Small intestine (tissue), 7 donors: ENCODE results near the gene SBK3. TPM values are rescaled to one million over a fixed set of nuclear protein-coding genes. Genes with fewer than 3 reads are reported as not detected.
"Not testable (repeated sequence)": the region's sequence is repeated elsewhere in the genome, so short reads cannot be mapped to it uniquely, and the experiment has no call there.

Experiments used
- DNase-seq, 2 donors: peaks; one replicate each; pipeline versions ENCODE4 v3.0.0 to v3.0.0-alpha.2; 2013
- FAIRE-seq: peaks from 2 replicates; lab custom pipeline; 2012; peaks lifted over from hg19 to GRCh38; lab: Jason Lieb, UNC
- H3K27ac ChIP-seq, 3 donors: one replicate each; pipeline ENCODE4 v1.5.1; 2013; ENCODE audit warnings: low read length in 2 of 3, mild to moderate bottlenecking in 2 of 3, control low read depth in 1 of 3, inconsistent platforms in 1 of 3, low read depth in 1 of 3, moderate library complexity in 1 of 3
- H3K27me3 ChIP-seq, 3 donors: one replicate each; pipeline ENCODE4 v1.6.1; 2013; ENCODE audit warnings: low read length in 3 of 3, inconsistent platforms in 1 of 3; ENCODE audit not compliant: control insufficient read depth in 3 of 3, insufficient read depth in 3 of 3
- H3K36me3 ChIP-seq, 3 donors: one replicate each; pipeline ENCODE4 v1.6.1; 2013; ENCODE audit warnings: low read length in 3 of 3, inconsistent platforms in 1 of 3, low read depth in 1 of 3, mild to moderate bottlenecking in 1 of 3, moderate library complexity in 1 of 3; ENCODE audit not compliant: control insufficient read depth in 3 of 3, insufficient read depth in 2 of 3
- H3K4me1 ChIP-seq, 3 donors: one replicate each; pipeline ENCODE4 v1.6.1; 2013; ENCODE audit warnings: low read length in 2 of 3, inconsistent platforms in 1 of 3, low read depth in 1 of 3, mild to moderate bottlenecking in 1 of 3, moderate library complexity in 1 of 3; ENCODE audit not compliant: control insufficient read depth in 3 of 3, insufficient read depth in 2 of 3
- H3K4me3 ChIP-seq, 3 donors: one replicate each; pipeline ENCODE4 v1.5.1; 2013; ENCODE audit warnings: low read length in 3 of 3, control low read depth in 1 of 3, inconsistent platforms in 1 of 3, low read depth in 1 of 3, mild to moderate bottlenecking in 1 of 3, moderate library complexity in 1 of 3
- H3K9me3 ChIP-seq, 2 donors: one replicate each; pipeline ENCODE4 v1.6.1; 2013; ENCODE audit warnings: low read depth in 1 of 2, low read length in 1 of 2; ENCODE audit not compliant: control insufficient read depth in 2 of 2, insufficient read depth in 1 of 2
- WGBS, 3 donors: extraction: QIAGEN DNeasy Blood & Tissue Kit; methylation state at CpG; one replicate each; pipeline ENCODE4 v1.1.7; 2013; 5-methylcytosine and 5-hydroxymethylcytosine counted together
- polyA plus RNA-seq, 4 donors: library from polyadenylated mRNA; stranded (reverse) in 3 of 4; unstranded in 1 of 4; fragments of 200-250 nt in 3 of 4; fragments of 120-200 nt in 1 of 4; gene quantifications; one replicate each; pipeline versions ENCODE4 v1.2.1 to v1.2.3, GENCODE V29; 2013
- donor health status: healthy with polysubstance abuse.
- donor health status: control.
- donor health status: control.
- donor health status: Bipolar disorder and iron deficiency.
- donor health status: healthy.

The SBK3 gene
- polyA plus RNA-seq, 4 donors: 0.18 to 0.39 TPM; not detected in 2

DNA sequence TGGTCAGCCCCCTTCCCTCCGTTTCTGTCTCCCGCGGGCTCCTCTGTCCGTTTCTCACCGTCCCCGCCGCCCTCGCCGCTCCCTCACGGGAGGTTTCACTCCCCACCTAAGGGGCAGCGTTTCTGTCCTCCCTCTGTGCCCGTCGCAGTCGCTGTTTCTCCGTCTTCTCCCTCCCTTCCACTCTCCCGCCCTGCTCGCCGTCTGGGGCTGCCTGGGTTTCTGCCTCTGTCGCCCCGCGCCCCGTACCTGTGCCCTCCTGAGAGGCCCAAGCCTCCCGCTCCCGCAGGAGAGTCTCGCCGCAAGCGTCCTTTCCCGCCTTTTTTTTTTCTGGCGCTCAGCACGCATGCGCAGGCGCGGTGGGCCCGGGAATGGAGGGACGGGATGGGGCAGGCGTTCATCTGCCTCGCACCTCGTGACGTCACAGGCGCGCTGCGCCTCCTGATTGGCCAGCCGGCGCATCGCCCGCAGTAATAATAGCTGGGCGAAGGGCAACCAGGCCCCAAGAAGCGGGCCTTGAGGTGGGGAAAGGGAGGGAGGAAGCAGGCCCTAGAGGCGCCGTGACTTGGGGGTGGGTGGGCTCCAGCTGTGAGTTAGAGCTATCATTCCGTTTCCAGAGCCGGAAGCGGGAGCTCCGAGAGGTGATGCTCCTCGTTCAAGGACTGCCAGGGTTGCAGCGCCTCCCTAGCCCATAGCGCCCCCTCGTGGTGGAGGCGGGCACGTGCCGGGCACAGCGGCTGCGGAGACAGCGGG lies 41.7 kb downstream of the SBK3 start:
- FAIRE-seq: no peak
- Histone ChIP-seq H3K27me3 (peaks cover 0 to 10% (median 0%) of the 10 kb centered on the region in 3 donors), H3K27ac (peak overlapping the region in 2 of 3 donors; percentile 50 to 84), H3K4me3 (peak overlapping the region in 2 of 3 donors; percentile 33 to 39), H3K9me3 (peaks cover 0 to 8% of the 10 kb centered on the region in 2 donors), H3K36me3 (no peaks in the 10 kb centered on the region), H3K4me1 (no peaks in the 10 kb centered on the region)
- DNase-seq: peak; percentile 88 to 96
- 12 to 19% (median 17%) methylated on average over 62 to 64 of the region's 64 CpGs for WGBS, 3 donors

DNA sequence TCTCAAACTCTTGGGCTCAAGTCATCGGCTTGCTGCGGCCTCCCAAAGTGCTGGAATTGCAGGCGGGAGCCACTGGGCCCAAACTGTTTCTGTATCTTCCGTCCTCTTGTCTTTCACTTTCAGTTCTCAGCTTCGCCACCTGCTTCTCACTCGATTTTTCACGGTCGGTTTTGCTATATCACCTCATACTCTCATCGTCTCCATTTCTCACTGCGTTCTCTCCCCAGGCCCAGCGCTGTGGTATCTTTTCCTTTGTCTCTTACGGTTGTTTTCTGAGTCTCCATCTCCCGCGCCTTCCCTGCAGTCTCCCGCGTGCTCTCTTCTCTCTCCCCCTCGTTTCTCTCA lies 42.2 kb downstream of the SBK3 start:
- FAIRE-seq (no peak), DNase-seq (no peak)
- Histone ChIP-seq H3K27me3 (peaks cover 0 to 8% (median 0%) of the 10 kb centered on the region in 3 donors), H3K4me1 (no peaks in the 10 kb centered on the region), H3K27ac (no peak overlapping the region), H3K9me3 (peaks cover 0 to 8% of the 10 kb centered on the region in 2 donors), H3K4me3 (no peak overlapping the region), H3K36me3 (no peaks in the 10 kb centered on the region)
- 78 to 84% (median 80%) methylated on average over 17 of the region's 17 CpGs for WGBS, 3 donors

- DNase-seq (no peak), FAIRE-seq (no peak)
Observed at GRCh38 chr19:55502197-55502952, 43.0 kb downstream of the SBK3 start.

DNA sequence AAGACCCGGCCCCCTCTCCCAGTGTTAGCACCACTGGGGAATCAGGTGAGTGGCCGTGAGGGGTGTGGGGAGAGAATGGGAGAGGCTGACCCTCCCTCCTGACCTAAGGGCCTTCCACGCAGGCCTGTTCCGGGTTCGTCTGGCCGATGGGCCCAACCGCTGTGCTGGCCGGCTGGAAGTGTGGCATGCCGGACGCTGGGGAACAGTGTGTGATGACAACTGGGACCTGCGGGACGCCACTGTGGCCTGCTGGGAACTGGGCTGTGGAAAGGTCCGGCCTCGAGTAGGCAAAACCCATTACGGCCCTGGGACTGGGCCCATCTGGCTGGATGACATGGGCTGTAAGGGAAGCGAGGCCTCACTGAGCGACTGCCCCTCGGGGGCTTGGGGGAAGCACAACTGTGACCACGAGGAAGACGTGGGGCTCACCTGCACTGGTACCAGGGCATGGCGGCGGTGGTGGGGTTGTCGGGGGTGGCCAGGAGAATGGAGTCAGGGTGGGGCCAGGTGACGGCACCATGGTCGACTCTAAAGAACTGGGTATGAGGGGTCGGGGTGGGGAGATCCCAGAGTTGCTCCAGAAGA lies 44.9 kb downstream of the SBK3 start:
- WGBS, 3 donors: 92 to 94% (median 93%) methylated on average over 21 to 26 of the region's 26 CpGs
- FAIRE-seq (no peak), DNase-seq (no peak)
- H3K9me3 ChIP-seq: peaks cover 0 to 8% of the 10 kb centered on the region in 2 donors
- no peak overlapping the region for H3K4me3 ChIP-seq
- H3K27ac ChIP-seq: no peak overlapping the region
- H3K4me1 ChIP-seq: no peaks in the 10 kb centered on the region
- no peaks in the 10 kb centered on the region for H3K36me3 ChIP-seq
- peaks cover 0 to 4% (median 0%) of the 10 kb centered on the region in 3 donors for H3K27me3 ChIP-seq

More at GRCh38 chr19:55502197-55502952, 43.0 kb downstream of the SBK3 start:
- Histone ChIP-seq H3K27ac (no peak overlapping the region), H3K36me3 (no peaks in the 10 kb centered on the region), H3K4me3 (no peak overlapping the region), H3K27me3 (peaks cover 0 to 8% (median 0%) of the 10 kb centered on the region in 3 donors), H3K9me3 (peaks cover 0 to 8% of the 10 kb centered on the region in 2 donors), H3K4me1 (no peaks in the 10 kb centered on the region)
- 72 to 84% (median 81%) methylated on average over 9 of the region's 9 CpGs for WGBS, 3 donors

- H3K27ac ChIP-seq: no peak overlapping the region
- DNase-seq (no peak), FAIRE-seq (no peak)
- peaks cover 0 to 3% of the 10 kb centered on the region in 2 donors for H3K9me3 ChIP-seq
- H3K27me3 ChIP-seq: peaks cover 0 to 11% (median 0%) of the 10 kb centered on the region in 3 donors
- no peaks in the 10 kb centered on the region for H3K36me3 ChIP-seq
- H3K4me3 ChIP-seq: no peak overlapping the region
- WGBS, 3 donors: 28 to 46% (median 35%) methylated on average over 2 of the region's 2 CpGs
- no peaks in the 10 kb centered on the region for H3K4me1 ChIP-seq
Observed at GRCh38 chr19:55498246-55498840, 47.0 kb downstream of the SBK3 start.

DNA sequence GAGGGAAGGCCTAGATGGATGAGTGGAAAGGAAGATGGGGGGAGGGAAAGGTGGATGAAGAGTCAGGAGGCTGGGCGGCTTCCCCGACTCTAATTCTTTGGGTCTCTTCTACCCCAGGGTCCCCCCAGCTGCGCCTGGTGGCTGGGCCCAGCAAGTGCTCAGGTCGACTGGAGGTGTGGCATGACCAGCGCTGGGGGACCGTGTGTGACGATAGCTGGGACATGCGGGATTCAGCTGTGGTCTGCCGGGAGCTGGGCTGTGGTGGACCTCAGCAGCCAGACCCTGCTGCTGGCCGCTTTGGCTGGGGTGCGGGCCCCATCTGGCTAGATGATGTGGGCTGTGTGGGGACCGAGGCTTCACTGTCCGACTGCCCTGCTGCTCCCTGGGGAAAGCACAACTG lies 47.6 kb downstream of the SBK3 start:
- Histone ChIP-seq H3K36me3 (no peaks in the 10 kb centered on the region), H3K4me1 (no peaks in the 10 kb centered on the region), H3K4me3 (no peak overlapping the region), H3K27ac (no peak overlapping the region), H3K27me3 (peaks cover 0 to 13% (median 0%) of the 10 kb centered on the region in 3 donors), H3K9me3 (no peaks in the 10 kb centered on the region)
- 76 to 88% (median 87%) methylated on average over 13 of the region's 13 CpGs for WGBS, 3 donors
- FAIRE-seq (no peak), DNase-seq (no peak)

DNA sequence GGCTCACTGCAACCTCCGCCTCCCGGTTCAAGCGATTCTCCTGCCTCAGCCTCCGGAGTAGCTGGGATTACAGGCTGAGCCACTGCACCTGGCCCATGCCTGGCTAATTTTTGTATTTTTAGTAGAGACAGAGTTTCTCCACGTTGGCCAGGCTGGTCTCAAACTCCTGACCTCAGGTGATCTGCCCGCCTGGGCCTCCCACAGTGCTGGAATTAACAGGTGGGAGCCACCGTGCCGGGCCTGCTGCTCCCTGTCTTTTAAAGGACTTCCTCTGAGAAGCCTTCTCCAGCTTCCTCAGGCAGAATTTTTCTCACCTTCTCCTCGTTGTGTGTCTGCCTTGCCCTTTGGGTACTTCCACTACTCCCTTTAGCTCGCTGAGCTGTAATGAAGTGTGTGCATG lies 48.5 kb downstream of the SBK3 start:
- not testable (repeated sequence) for H3K36me3 ChIP-seq, H3K4me3 ChIP-seq, H3K9me3 ChIP-seq, H3K4me1 ChIP-seq, H3K27ac ChIP-seq, FAIRE-seq, DNase-seq
- 75 to 82% (median 79%) methylated on average over 10 of the region's 10 CpGs for WGBS, 3 donors
- H3K27me3 ChIP-seq: peaks cover 0 to 19% (median 0%) of the 10 kb centered on the region in 3 donors
